Cardiac muscle cell (in vitro differentiated cells and primary cell): ENCODE data around the gene KANSL1. TPM values are rescaled to one million over a fixed set of nuclear protein-coding genes. Genes with fewer than 3 reads are reported as not detected.
A peak's percentile ranks its signal among the peaks of the same experiment; 100 is the strongest.

ENCODE experiments used
- DNase-seq, 2 donors: peaks; one replicate each; pipeline versions ENCODE4 v3.0.0 to v3.0.0-alpha.2; 2010 to 2017; ENCODE audit warnings: low read depth in 1 of 2, low spot score in 1 of 2
- H3K27ac ChIP-seq: fragments of 200-600 bp; sonication (generic); 2 replicates; pipeline ENCODE4 v1.5.1; 2016
- H3K27me3 ChIP-seq: fragments of 200-600 bp; sonication (generic); 2 replicates; pipeline ENCODE4 v1.6.0; 2016; ENCODE audit warnings: control low read depth
- H3K36me3 ChIP-seq: fragments of 200-600 bp; sonication (generic); 2 replicates; pipeline ENCODE4 v1.5.1; 2016; ENCODE audit warnings: control low read depth
- H3K4me1 ChIP-seq: fragments of 200-600 bp; sonication (generic); 2 replicates; pipeline ENCODE4 v1.8.1; 2017; ENCODE audit warnings: low read depth, mild to moderate bottlenecking, mixed run types
- H3K4me3 ChIP-seq: fragments of 200-600 bp; sonication (generic); 2 replicates; pipeline ENCODE4 v1.5.1; 2016; ENCODE audit warnings: mild to moderate bottlenecking
- H3K9me3 ChIP-seq: fragments of 200-600 bp; sonication (generic); 2 replicates; pipeline ENCODE4 v1.5.1; 2017; ENCODE audit warnings: low read depth, mild to moderate bottlenecking, control low read depth
- polyA plus RNA-seq: library from polyadenylated mRNA; unstranded; fragments of >200 nt; fragmentation: Nextera tagmentation; extraction: Ambion mirVana; gene quantifications from 2 replicates; pipeline ENCODE4 v1.2.1, GENCODE V29; 2016
- total RNA-seq: library from RNA; depleted of rRNA; stranded (reverse); fragments of >200 nt; gene quantifications from 2 replicates; pipeline ENCODE4 v1.2.3, GENCODE V29; 2016
- TF ChIP-seq, protein P1 (sequence below): IDR thresholded peaks from 2 replicates; pipeline ENCODE4 v1.5.1; 2012; ENCODE audit warnings: low read depth, mild to moderate bottlenecking, low read length

Gene KANSL1
- total and polyA plus RNA-seq, 2 experiments from 2014 or later: 52.6 to 109 TPM

DNA sequence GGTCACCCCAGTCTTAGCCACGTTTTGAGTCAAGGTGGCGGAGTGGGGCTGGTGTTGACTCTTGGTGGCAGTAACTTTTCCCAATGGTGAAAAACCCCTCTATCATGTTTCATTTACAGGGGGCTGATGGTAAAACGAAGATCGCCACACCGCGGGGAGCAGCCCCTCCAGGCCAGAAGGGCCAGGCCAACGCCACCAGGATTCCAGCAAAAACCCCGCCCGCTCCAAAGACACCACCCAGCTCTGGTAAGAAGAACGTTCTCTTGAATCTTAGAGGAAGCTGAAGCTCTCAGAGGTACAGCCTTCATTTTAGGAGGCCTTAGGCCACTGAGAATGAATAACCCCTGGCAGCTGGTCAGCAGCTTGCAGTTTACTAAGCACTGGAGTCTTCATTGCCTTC, 201.9 kb downstream of the KANSL1 start:
- Histone ChIP-seq H3K4me3 (no peak overlapping the region), H3K27me3 (no peaks in the 10 kb centered on the region), H3K36me3 (no peaks in the 10 kb centered on the region), H3K4me1 (no peaks in the 10 kb centered on the region), H3K27ac (no peak overlapping the region), H3K9me3 (no peaks in the 10 kb centered on the region)
- TF ChIP-seq, protein P1, sequence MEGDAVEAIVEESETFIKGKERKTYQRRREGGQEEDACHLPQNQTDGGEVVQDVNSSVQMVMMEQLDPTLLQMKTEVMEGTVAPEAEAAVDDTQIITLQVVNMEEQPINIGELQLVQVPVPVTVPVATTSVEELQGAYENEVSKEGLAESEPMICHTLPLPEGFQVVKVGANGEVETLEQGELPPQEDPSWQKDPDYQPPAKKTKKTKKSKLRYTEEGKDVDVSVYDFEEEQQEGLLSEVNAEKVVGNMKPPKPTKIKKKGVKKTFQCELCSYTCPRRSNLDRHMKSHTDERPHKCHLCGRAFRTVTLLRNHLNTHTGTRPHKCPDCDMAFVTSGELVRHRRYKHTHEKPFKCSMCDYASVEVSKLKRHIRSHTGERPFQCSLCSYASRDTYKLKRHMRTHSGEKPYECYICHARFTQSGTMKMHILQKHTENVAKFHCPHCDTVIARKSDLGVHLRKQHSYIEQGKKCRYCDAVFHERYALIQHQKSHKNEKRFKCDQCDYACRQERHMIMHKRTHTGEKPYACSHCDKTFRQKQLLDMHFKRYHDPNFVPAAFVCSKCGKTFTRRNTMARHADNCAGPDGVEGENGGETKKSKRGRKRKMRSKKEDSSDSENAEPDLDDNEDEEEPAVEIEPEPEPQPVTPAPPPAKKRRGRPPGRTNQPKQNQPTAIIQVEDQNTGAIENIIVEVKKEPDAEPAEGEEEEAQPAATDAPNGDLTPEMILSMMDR: no peak
- no peak for DNase-seq

DNA sequence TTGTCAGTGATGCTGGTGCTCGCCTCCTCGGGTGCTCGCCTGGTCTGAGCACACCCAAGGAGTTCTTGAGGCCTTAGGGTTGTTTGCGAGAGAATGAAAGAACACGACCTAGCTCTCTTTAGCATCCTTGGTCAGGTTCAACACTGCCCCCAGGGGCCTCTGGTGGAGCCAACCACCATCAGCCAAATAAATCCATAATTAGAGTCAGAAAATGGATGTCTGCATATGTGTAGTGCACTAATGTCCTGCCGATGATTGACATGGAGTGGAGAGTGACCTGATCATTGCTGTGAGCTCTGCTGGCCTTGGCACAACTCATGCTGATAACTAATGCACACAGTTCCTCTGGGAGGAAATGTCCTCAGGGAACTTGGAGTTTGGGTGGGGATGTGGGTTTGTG, 202.3 kb downstream of the KANSL1 start:
- H3K27me3 ChIP-seq: no peaks in the 10 kb centered on the region
- DNase-seq: no peak
- TF ChIP-seq, protein P1: peak; percentile 6
- no peak overlapping the region for H3K27ac ChIP-seq
- no peaks in the 10 kb centered on the region for H3K4me1 ChIP-seq
- H3K9me3 ChIP-seq: no peaks in the 10 kb centered on the region
- no peaks in the 10 kb centered on the region for H3K36me3 ChIP-seq
- H3K4me3 ChIP-seq: no peak overlapping the region

DNA sequence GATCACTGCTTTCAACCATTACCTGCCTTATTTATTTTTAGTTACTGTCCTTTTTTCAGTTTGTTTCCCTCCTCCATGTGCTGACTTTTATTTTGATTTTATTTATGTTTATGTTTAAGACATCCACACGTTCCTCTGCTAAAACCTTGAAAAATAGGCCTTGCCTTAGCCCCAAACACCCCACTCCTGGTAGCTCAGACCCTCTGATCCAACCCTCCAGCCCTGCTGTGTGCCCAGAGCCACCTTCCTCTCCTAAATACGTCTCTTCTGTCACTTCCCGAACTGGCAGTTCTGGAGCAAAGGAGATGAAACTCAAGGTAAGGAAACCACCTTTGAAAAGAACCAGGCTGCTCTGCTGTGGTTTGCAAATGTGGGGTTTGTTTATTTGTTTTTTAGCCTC, 203.5 kb downstream of the KANSL1 start:
- TF ChIP-seq, protein P1: no peak
- no peaks in the 10 kb centered on the region for H3K4me1 ChIP-seq
- no peaks in the 10 kb centered on the region for H3K9me3 ChIP-seq
- no peak overlapping the region for H3K27ac ChIP-seq
- H3K36me3 ChIP-seq: no peaks in the 10 kb centered on the region
- no peaks in the 10 kb centered on the region for H3K27me3 ChIP-seq
- H3K4me3 ChIP-seq: no peak overlapping the region
- no peak for DNase-seq

DNA sequence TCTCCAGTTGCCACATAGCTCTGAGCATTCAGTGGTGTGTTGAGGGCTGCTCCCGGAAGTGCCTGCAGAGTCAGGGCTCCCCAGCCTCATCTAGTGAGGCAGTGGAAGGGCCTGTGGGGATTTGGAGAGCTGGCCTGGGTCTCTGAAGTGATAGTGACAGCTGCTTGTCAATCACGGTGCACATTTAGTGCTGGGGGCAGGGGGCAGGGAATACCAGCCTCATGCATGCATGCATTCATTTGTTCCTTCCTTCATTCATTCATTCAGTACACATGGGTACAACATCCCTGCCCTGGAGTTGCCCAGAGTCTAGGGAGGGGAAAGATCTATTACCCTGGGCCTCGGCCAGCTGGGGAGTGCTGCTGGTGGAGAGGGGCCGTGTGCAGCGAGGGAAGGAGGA, 205.5 kb downstream of the KANSL1 start:
- no peak overlapping the region for H3K27ac ChIP-seq
- DNase-seq: no peak
- H3K27me3 ChIP-seq: no peaks in the 10 kb centered on the region
- no peaks in the 10 kb centered on the region for H3K4me1 ChIP-seq
- no peak overlapping the region for H3K4me3 ChIP-seq
- TF ChIP-seq, protein P1: no peak
- H3K9me3 ChIP-seq: no peaks in the 10 kb centered on the region
- H3K36me3 ChIP-seq: no peaks in the 10 kb centered on the region

DNA sequence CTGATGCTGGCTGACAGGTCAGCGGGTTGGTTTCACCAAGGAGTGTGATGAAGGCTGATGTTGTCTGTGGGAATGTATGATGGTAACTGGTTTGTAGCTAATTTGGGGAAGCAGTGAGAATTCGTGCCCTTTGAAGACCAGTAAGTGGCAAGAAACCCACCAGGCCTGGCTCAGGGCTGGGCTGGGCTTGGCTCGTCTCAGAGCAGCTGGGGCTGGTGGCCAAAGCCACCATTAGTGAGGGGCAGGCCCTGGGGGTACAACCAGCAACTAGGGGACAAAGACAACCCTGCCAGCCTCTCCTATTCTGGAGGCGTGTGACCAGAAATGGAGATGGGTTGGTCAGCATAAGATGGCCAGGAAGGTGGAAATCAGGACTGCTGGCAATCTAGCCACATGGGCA, 207.2 kb downstream of the KANSL1 start:
- no peaks in the 10 kb centered on the region for H3K4me1 ChIP-seq
- no peaks in the 10 kb centered on the region for H3K36me3 ChIP-seq
- H3K4me3 ChIP-seq: no peak overlapping the region
- TF ChIP-seq, protein P1: no peak
- no peak for DNase-seq
- no peaks in the 10 kb centered on the region for H3K27me3 ChIP-seq
- no peaks in the 10 kb centered on the region for H3K9me3 ChIP-seq
- H3K27ac ChIP-seq: no peak overlapping the region

DNA sequence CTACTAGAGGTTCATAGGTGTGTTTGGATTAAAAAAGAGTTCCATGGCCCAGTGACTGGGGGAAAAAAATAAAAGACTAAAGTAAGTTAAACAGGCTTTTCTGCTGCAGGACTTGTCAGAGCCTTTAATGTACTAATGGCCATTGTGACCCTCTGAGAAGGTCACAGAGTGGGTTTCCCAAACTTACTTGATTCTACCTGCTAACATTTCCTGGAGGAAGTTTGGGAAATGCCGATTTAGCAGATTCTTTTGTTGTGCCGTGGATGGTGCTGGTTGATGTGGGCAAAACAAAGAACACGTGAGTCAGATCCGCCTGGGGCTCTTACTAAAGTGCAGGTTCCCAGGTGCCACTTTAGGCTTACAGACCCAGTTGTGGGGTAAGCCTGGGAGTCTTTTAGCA, 207.8 kb downstream of the KANSL1 start:
- TF ChIP-seq, protein P1: no peak
- DNase-seq: no peak
- no peak overlapping the region for H3K4me3 ChIP-seq
- no peaks in the 10 kb centered on the region for H3K4me1 ChIP-seq
- H3K9me3 ChIP-seq: no peaks in the 10 kb centered on the region
- no peaks in the 10 kb centered on the region for H3K36me3 ChIP-seq
- no peaks in the 10 kb centered on the region for H3K27me3 ChIP-seq
- H3K27ac ChIP-seq: no peak overlapping the region
